ENCODE data around the gene UTP4. TPM values are rescaled to one million over a fixed set of nuclear protein-coding genes. Genes with fewer than 3 reads are reported as not detected.

Gene UTP4
- total and polyA plus RNA-seq, 2 of the 8 experiments (the other 6 are each of a cell fraction or from before 2014, with no cell fraction given) = 101 to 118 TPM

DNA sequence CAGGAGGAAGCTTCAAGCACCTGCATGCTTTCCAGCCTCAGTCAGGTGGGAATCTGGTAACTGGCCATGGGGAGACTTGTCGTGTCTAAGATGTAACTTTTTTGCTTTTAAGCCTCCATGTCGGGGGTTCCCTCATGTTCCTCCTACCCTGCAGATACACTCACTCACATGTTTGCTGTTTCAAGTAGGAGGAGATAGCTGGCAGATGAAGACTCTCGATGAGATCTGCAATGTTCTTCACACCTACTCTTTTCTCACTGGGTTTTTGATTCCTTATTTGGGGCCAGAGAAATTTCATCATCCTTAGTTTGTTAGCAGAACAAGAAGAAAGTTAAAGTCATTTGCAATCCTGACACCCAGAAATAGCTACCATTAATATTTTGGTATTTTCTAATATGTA lies 24.7 kb downstream of the UTP4 start (continued):
- TF ChIP-seq RFX5 (IDR thresholded peaks at IDR 0.05; ENCODE audit: borderline replicate concordance, low read depth, low read length) (no peak), CEBPB (IDR thresholded peaks at IDR 0.05; ENCODE audit: low read depth, low read length) (no peak), BACH1 (IDR thresholded peaks at IDR 0.05; ENCODE audit: low read length) (no peak), SIRT6 (IDR thresholded peaks at IDR 0.05; ENCODE audit: low read length) (no peak), ZNF274 (IDR thresholded peaks at IDR 0.05; ENCODE audit: borderline replicate concordance, extremely low read depth, low read length) (no peak)

All from H1 (cell line).